ENCODE measurements around the gene LIPK.

GRCh38 chr10:88755753-88756152, 49.7 kb downstream of the LIPK start:
- TF ChIP-seq POLR2A (IDR thresholded peaks at IDR 0.05) (no peak), CTCF (IDR thresholded peaks at IDR 0.05) (no peak)
